Cardiac fibroblast (primary cell): ENCODE data around the gene PLSCR2.
A peak's percentile ranks its signal among the peaks of the same experiment; 100 is the strongest.

Experiments
- DNase-seq, 2 donors: peaks; one replicate each; pipeline versions ENCODE4 v3.0.0 to v3.0.0-alpha.2; 2010; ENCODE audit warnings: low read depth in 2 of 2
- H3K4me3 ChIP-seq, 2 donors: replicated peaks in 1 of 2; 1 replicate in 1 of 2; 2 replicates in 1 of 2; pipeline ENCODE4 v1.5.1; 2011; ENCODE audit warnings: low read depth in 2 of 2, low read length in 2 of 2, mild to moderate bottlenecking in 2 of 2, moderate library complexity in 1 of 2
- CTCF ChIP-seq: IDR thresholded peaks from one replicate; pipeline ENCODE4 v1.5.1; 2011; ENCODE audit warnings: low read depth, mild to moderate bottlenecking, low read length, inconsistent platforms

The PLSCR2 gene

GRCh38 chr3:146468671-146469149 lies 651 bp downstream of the PLSCR2 start:
- H3K4me3 ChIP-seq: peak overlapping the region in 1 of 2 donors; percentile 14
- no peak for TF ChIP-seq CTCF
- peak; percentile 21 to 78 for DNase-seq

- H3K4me3 ChIP-seq: no peak overlapping the region
- DNase-seq: peak; percentile 26 to 62
- TF ChIP-seq CTCF: no peak
Observed at GRCh38 chr3:146468234-146468633, 1.1 kb downstream of the PLSCR2 start.

GRCh38 chr3:146466604-146467003 lies 2.8 kb downstream of the PLSCR2 start:
- TF ChIP-seq CTCF: no peak
- no peak overlapping the region for H3K4me3 ChIP-seq
- DNase-seq: peak in 1 of 2 donors; percentile 60

GRCh38 chr3:146465693-146466465 lies 3.5 kb downstream of the PLSCR2 start:
- TF ChIP-seq CTCF: no peak
- no peak overlapping the region for H3K4me3 ChIP-seq
- no peak for DNase-seq

GRCh38 chr3:146464783-146465182 lies 4.6 kb downstream of the PLSCR2 start:
- H3K4me3 ChIP-seq: no peak overlapping the region
- TF ChIP-seq CTCF: no peak
- no peak for DNase-seq

GRCh38 chr3:146464005-146464595 lies 5.3 kb downstream of the PLSCR2 start:
- TF ChIP-seq CTCF: no peak
- no peak overlapping the region for H3K4me3 ChIP-seq
- peak; percentile 19 to 73 for DNase-seq
